Myometrial cell (primary cell): ENCODE data around the gene RNF144A. TPM values are rescaled to one million over a fixed set of nuclear protein-coding genes. Genes with fewer than 3 reads are reported as not detected.

Experiments used
- total RNA-seq: library from RNA; depleted of rRNA; stranded (reverse); fragments of >200 nt; gene quantifications from 2 replicates; pipeline ENCODE4 v1.2.3, GENCODE V29; 2015

Gene RNF144A, protein sequence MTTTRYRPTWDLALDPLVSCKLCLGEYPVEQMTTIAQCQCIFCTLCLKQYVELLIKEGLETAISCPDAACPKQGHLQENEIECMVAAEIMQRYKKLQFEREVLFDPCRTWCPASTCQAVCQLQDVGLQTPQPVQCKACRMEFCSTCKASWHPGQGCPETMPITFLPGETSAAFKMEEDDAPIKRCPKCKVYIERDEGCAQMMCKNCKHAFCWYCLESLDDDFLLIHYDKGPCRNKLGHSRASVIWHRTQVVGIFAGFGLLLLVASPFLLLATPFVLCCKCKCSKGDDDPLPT
- total RNA-seq = 8.5 and 10.7 TPM in 2 replicates

DNA sequence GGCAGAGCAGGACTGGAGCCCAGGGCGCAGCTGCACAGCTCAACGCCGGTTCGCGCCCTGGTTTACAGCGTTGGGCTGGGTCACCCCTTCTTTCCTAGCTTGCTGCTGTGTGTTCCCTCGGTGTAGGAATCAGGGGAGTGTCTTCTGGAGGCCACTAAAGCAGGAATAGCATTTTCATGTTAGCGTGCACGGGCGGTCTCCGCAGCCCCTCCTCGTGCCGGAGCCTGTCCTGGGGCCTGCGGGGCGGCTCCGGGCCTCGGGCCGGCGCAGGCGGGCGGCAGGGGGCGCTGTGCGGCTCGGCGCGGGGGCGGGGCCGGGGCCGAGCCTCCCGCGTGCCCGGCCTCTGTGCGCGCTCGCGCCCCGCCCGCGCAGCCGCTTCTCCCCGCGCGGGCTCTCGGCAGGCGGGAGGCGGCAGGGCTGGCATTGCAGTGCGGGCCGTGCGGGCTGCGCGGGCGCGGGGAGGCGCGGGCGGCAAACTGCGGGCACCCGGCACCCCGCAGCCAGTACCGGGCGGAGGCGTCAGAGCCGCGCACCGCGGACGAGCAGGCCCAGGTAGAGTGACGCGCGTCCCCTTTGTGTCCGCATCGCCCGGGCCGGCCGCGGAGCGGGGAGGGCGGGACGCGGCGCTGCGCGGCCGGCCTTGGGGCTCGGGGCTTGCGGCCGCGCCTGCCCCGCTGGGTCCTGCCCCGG, at the start of gene RNF144A:
Gene RNF144A (plus strand): TSS at position 342 of the 690 bp plus-strand sequence. CDS start 79,515 bp downstream, outside the sequence.

DNA sequence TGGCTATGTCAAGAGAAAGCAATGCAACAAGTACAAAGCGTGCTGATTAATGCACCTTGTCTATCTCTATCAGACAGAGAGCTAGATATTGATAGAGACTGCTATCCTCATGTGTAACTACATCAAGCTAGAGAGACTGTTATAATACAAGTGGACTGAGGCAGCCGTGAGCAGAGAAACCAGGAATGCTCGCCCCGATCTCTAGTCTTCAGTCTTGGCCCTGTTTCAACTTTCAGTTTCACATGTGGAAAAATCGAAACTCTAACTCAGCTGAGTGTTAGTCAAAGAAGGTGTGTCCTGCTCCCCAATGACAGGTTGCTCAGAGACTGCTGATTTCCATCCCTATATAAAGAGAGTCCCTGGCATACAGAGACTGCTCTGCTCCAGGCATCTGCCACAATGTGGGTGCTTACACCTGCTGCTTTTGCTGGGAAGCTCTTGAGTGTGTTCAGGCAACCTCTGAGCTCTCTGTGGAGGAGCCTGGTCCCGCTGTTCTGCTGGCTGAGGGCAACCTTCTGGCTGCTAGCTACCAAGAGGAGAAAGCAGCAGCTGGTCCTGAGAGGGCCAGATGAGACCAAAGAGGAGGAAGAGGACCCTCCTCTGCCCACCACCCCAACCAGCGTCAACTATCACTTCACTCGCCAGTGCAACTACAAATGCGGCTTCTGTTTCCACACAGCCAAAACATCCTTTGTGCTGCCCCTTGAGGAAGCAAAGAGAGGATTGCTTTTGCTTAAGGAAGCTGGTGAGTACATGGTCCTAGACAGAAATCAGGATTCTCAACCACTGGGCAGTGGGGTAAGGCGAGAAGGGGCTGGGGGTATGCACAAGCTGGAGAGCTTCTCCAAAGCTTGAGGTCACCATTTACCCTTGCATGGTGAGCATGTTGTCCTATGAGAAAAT, 39.6 kb upstream of the RNF144A start, which contains the start of gene RSAD2:
Gene RSAD2 (plus strand): TSS at position 376 of the 903 bp plus-strand sequence. CDS start 24 bp downstream, at position 400.

Other genes starting within 250 kb of the RNF144A start
- gene CMPK2, start 51.5 kb upstream of the RNF144A start, total RNA-seq = under 0.01 and 0.18 TPM in 2 replicates
- gene RSAD2, start 39.6 kb upstream of the RNF144A start, total RNA-seq = not detected in 2 replicates